HG02938 (cell line): ENCODE measurements around the gene ADGRD2.

ENCODE experiments used
- ATAC-seq: cut with Tn5 transposase; IDR thresholded peaks from one replicate; pipeline ENCODE4 v1.9.1; 2021; ENCODE audit warnings: mild to moderate bottlenecking, moderate library complexity; ENCODE audit not compliant: unreplicated experiment

ADGRD2 gene

GRCh38 chr9:124506931-124507879 lies 57.0 kb downstream of the ADGRD2 start, which contains the start of gene NR5A1:
Gene NR5A1 (minus strand): TSS chr9:124507399. CDS start chr9:124503395, 4,004 bp downstream.
- ATAC-seq = no peak

GRCh38 chr9:124507880-124508423 lies 57.7 kb downstream of the ADGRD2 start:
- ATAC-seq = no peak

GRCh38 chr9:124510650-124511425 lies 60.6 kb downstream of the ADGRD2 start:
- ATAC-seq = no peak

- ATAC-seq = no peak
Measured at GRCh38 chr9:124511426-124511840, 61.2 kb downstream of the ADGRD2 start.

GRCh38 chr9:124511891-124512805 lies 61.9 kb downstream of the ADGRD2 start:
- ATAC-seq = no peak

- no peak for ATAC-seq
Measured at GRCh38 chr9:124512806-124513204, 62.6 kb downstream of the ADGRD2 start.

- ATAC-seq = no peak
Measured at GRCh38 chr9:124513376-124513994, 63.2 kb downstream of the ADGRD2 start.

- ATAC-seq = no peak
Measured at GRCh38 chr9:124514125-124514524, 63.9 kb downstream of the ADGRD2 start.

GRCh38 chr9:124514874-124515273 lies 64.6 kb downstream of the ADGRD2 start:
- no peak for ATAC-seq

GRCh38 chr9:124517600-124517999 lies 67.3 kb downstream of the ADGRD2 start:
- ATAC-seq = no peak

GRCh38 chr9:124518116-124518515 lies 67.9 kb downstream of the ADGRD2 start:
- no peak for ATAC-seq

- ATAC-seq = no peak
Measured at GRCh38 chr9:124520206-124520596, 70.0 kb downstream of the ADGRD2 start.

- no peak for ATAC-seq
Measured at GRCh38 chr9:124521142-124521541, 70.9 kb downstream of the ADGRD2 start.

GRCh38 chr9:124522121-124523098 lies 72.2 kb downstream of the ADGRD2 start:
- ATAC-seq = no peak

GRCh38 chr9:124526174-124526573 lies 75.9 kb downstream of the ADGRD2 start:
- ATAC-seq = no peak

GRCh38 chr9:124527781-124528180 lies 77.5 kb downstream of the ADGRD2 start:
- no peak for ATAC-seq
